Neural cell (in vitro differentiated cells): Measurements from ENCODE around the gene CSPG4.

Source experiments
- CTCF ChIP-seq: fragments of 450-650 bp; IDR thresholded peaks from 2 replicates; pipeline ENCODE4 v1.5.1; 2014; ENCODE audit warnings: antibody characterized with exemption, mild to moderate bottlenecking, moderate library complexity; ENCODE audit not compliant: poor library complexity, severe bottlenecking
- EP300 ChIP-seq: fragments of 450-650 bp; conservative IDR thresholded peaks from 2 replicates; pipeline ENCODE4 v1.6.1; 2014; ENCODE audit warnings: antibody characterized with exemption, mild to moderate bottlenecking, moderate library complexity; ENCODE audit not compliant: poor library complexity, severe bottlenecking
- EZH2 ChIP-seq: fragments of 200-600, 300-800 bp; shearing (Covaris generic), sonication (generic); IDR thresholded peaks from 2 replicates; pipeline ENCODE4 v1.6.1; 2014; ENCODE audit warnings: antibody characterized with exemption, low read length, borderline replicate concordance, mild to moderate bottlenecking; ENCODE audit not compliant: insufficient read depth, poor library complexity, severe bottlenecking
- MXI1 ChIP-seq: fragments of 450-650 bp; conservative IDR thresholded peaks from 2 replicates; pipeline ENCODE4 v1.6.1; 2014; ENCODE audit warnings: antibody characterized with exemption, mild to moderate bottlenecking; ENCODE audit not compliant: poor library complexity, severe bottlenecking
- POLR2AphosphoS5 ChIP-seq: IDR thresholded peaks from 2 replicates; pipeline ENCODE4 v1.6.1; 2012
- RAD21 ChIP-seq: fragments of 450-650 bp; conservative IDR thresholded peaks from 2 replicates; pipeline ENCODE4 v1.6.1; 2014; ENCODE audit warnings: antibody characterized with exemption, mild to moderate bottlenecking, moderate library complexity
- SMC3 ChIP-seq: fragments of 450-650 bp; conservative IDR thresholded peaks from 2 replicates; pipeline ENCODE4 v1.6.1; 2014; ENCODE audit warnings: antibody characterized with exemption, mild to moderate bottlenecking, moderate library complexity; ENCODE audit not compliant: poor library complexity
- TAF1 ChIP-seq: IDR thresholded peaks from 2 replicates; pipeline ENCODE4 v1.6.1; 2012; ENCODE audit warnings: low read depth
- TF ChIP-seq, protein P1 (sequence below): IDR thresholded peaks from 2 replicates; pipeline ENCODE4 v1.6.1; 2012; ENCODE audit warnings: borderline replicate concordance

- no peak for TF ChIP-seq EZH2
- no peak for TF ChIP-seq POLR2AphosphoS5
- TF ChIP-seq CTCF, result no peak
- TF ChIP-seq, protein P1, sequence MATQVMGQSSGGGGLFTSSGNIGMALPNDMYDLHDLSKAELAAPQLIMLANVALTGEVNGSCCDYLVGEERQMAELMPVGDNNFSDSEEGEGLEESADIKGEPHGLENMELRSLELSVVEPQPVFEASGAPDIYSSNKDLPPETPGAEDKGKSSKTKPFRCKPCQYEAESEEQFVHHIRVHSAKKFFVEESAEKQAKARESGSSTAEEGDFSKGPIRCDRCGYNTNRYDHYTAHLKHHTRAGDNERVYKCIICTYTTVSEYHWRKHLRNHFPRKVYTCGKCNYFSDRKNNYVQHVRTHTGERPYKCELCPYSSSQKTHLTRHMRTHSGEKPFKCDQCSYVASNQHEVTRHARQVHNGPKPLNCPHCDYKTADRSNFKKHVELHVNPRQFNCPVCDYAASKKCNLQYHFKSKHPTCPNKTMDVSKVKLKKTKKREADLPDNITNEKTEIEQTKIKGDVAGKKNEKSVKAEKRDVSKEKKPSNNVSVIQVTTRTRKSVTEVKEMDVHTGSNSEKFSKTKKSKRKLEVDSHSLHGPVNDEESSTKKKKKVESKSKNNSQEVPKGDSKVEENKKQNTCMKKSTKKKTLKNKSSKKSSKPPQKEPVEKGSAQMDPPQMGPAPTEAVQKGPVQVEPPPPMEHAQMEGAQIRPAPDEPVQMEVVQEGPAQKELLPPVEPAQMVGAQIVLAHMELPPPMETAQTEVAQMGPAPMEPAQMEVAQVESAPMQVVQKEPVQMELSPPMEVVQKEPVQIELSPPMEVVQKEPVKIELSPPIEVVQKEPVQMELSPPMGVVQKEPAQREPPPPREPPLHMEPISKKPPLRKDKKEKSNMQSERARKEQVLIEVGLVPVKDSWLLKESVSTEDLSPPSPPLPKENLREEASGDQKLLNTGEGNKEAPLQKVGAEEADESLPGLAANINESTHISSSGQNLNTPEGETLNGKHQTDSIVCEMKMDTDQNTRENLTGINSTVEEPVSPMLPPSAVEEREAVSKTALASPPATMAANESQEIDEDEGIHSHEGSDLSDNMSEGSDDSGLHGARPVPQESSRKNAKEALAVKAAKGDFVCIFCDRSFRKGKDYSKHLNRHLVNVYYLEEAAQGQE, result no peak
- no peak for TF ChIP-seq RAD21
- TF ChIP-seq MXI1, result no peak
- TF ChIP-seq TAF1, result no peak
- TF ChIP-seq EP300, result no peak
- no peak for TF ChIP-seq SMC3
Measured at GRCh38 chr15:75669879-75670212, 42.8 kb downstream of the CSPG4 start.
